Measurements from ENCODE around the gene FZD1. TPM values are rescaled to one million over a fixed set of nuclear protein-coding genes. Genes with fewer than 3 reads are reported as not detected.

Gene FZD1
- total and polyA plus RNA-seq, 10 of the 15 experiments (the other 5 are each of a cell fraction or from before 2014, with no cell fraction given) = 0.07 to 0.56 (median 0.18) TPM

DNA sequence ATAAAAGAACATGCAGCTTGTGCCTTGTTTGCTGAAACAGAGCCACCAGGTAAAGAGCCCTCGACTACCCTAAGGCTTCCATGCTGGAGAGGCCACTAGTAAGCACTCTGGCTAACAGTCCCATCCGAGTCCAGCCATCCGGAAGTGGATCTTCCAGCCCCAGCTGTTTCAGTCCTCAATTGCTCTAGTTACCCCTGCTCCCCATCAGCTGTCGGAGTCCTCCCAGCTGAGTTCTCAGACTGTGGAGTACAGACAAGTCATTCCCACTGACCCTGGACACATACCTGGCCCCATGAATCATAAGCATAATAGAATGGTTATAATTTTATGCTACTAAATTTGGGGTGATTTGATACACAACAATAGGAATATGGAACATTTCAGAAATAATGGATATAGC lies 13.5 kb upstream of the FZD1 start:
- Histone ChIP-seq H3K9ac (ENCODE audit: control insufficient read depth, insufficient read depth, low read length) (no peak overlapping the region), H3K79me2 (ENCODE audit: control insufficient read depth, insufficient read depth, low read length) (no peaks in the 10 kb centered on the region), H3K4me2 (ENCODE audit: control insufficient read depth, insufficient read depth) (no peak overlapping the region), H3K4me1 (ENCODE audit: control insufficient read depth, insufficient read depth, low read length) (no peaks in the 10 kb centered on the region), H3K27me3 (replicated peaks in 1 of 2; ENCODE audit: control insufficient read depth in 2 of 2, insufficient read depth in 2 of 2, low read length in 1 of 2) (no peaks in the 10 kb centered on the region), H3K36me3 (ENCODE audit: control insufficient read depth in 2 of 2, insufficient read depth in 2 of 2, low read length in 1 of 2) (no peaks in the 10 kb centered on the region), H3K9me3 (replicated peaks; ENCODE audit: control insufficient read depth, insufficient read depth, low read length) (no peaks in the 10 kb centered on the region), H4K20me1 (ENCODE audit: control insufficient read depth, insufficient read depth) (no peaks in the 10 kb centered on the region), H3K4me3 (no peak overlapping the region), H2AFZ (ENCODE audit: control insufficient read depth, low read depth, low read length) (no peak overlapping the region), H3K27ac (ENCODE audit: control insufficient read depth, insufficient read depth) (no peak overlapping the region)
- CTCF ChIA-PET = no interaction called here
- SMC1A ChIA-PET (ENCODE audit: uncharacterized antibody, unreplicated experiment) = interaction anchor here (1.6 to 2.9 kb wide), 2 partner anchors 9 to 12 kb away, joined by 5 to 9 read pairs; no protein-coding TSS in a partner anchor
- RAD21 ChIA-PET (ENCODE audit: unreplicated experiment) = no interaction called here
- no TSS peak for BruUV-seq (replicated peaks)
- DNase-seq (ENCODE audit: low read depth, low spot score) (no peak), ATAC-seq (no peak), FAIRE-seq (no peak)
- intact Hi-C loops (cut with micrococcal nuclease; ENCODE audit: unreplicated experiment) (no loop called here), in situ Hi-C loops (cut with MboI) (loop anchor here (25.0 kb wide), 1 partner anchor 563 kb away; no protein-coding TSS in a partner anchor)
- WGBS (ENCODE audit: insufficient coverage, insufficient replicate concordance, low lambda C conversion rate, missing lambda C conversion rate) = 21% methylated on average over 4 of the region's 4 CpGs
- POLR2A ChIA-PET = no interaction called here
- TF ChIP-seq ZNF622 (IDR thresholded peaks at IDR 0.05) (no peak), SREBF1 (IDR thresholded peaks at IDR 0.05; ENCODE audit: low read length) (no peak), NBN (IDR thresholded peaks at IDR 0.05) (no peak), SREBF2 (IDR thresholded peaks at IDR 0.05; ENCODE audit: low read length) (no peak), ETV6 (conservative IDR thresholded peaks at IDR 0.05 in 1 of 2, IDR thresholded peaks at IDR 0.05 in 1 of 2; ENCODE audit: borderline replicate concordance in 1 of 2, low read depth in 1 of 2) (no peak), MAX (IDR thresholded peaks at IDR 0.05; ENCODE audit: low read depth, low read length) (no peak), RBBP5 (conservative IDR thresholded peaks at IDR 0.05) (no peak), MLLT1 (IDR thresholded peaks at IDR 0.05) (no peak)
